Activated CD8-positive, alpha-beta memory T cell treated with anti-CD3 and anti-CD28 coated beads, Interleukin-2, amount 10 ng/mL, durations not matched to agents 7 days and 5 days (primary cell): ENCODE results near the gene TANC1. TPM values are rescaled to one million over a fixed set of nuclear protein-coding genes. Genes with fewer than 3 reads are reported as not detected.

Source experiments
- ATAC-seq: fragments of 150-1000 bp; cut with Tn5 transposase; one replicate; pipeline ENCODE4 v1.10.0; 2021; ENCODE audit warnings: moderate library complexity
- CTCF ChIA-PET: fragments of 350-600 bp; sonication (Branson Sonifier 250); formaldehyde crosslinking; loops from one replicate; lab custom pipeline; 2021; ENCODE audit warnings: antibody characterized with exemption; lab: Charles Lee
- DNase-seq: peaks from one replicate; pipeline ENCODE4 v3.0.0-alpha.2; 2020
- H3K27ac Mint-ChIP-seq: one replicate; pipeline ENCODE4 v1.8.0; 2021; ENCODE audit warnings: mild to moderate bottlenecking, mixed read lengths
- H3K27me3 Mint-ChIP-seq: one replicate; pipeline ENCODE4 v1.8.0; 2021; ENCODE audit warnings: mixed read lengths
- H3K36me3 Mint-ChIP-seq: one replicate; pipeline ENCODE4 v1.8.0; 2021; ENCODE audit warnings: mild to moderate bottlenecking, mixed read lengths
- H3K4me1 Mint-ChIP-seq: one replicate; pipeline ENCODE4 v1.8.0; 2021; ENCODE audit warnings: mixed read lengths
- H3K4me3 Mint-ChIP-seq: one replicate; pipeline ENCODE4 v1.8.0; 2021; ENCODE audit warnings: mild to moderate bottlenecking, moderate library complexity, mixed read lengths
- H3K9me3 Mint-ChIP-seq: one replicate; pipeline ENCODE4 v1.8.0; 2022; ENCODE audit warnings: low read depth, mixed read lengths
- total RNA-seq, 2 experiments: library from RNA; stranded (reverse); gene quantifications; one replicate each; pipeline ENCODE4 v1.2.3, GENCODE V29; 2021

TANC1 gene
- total RNA-seq, result under 1 TPM; 0.16 to 0.20 TPM

DNA sequence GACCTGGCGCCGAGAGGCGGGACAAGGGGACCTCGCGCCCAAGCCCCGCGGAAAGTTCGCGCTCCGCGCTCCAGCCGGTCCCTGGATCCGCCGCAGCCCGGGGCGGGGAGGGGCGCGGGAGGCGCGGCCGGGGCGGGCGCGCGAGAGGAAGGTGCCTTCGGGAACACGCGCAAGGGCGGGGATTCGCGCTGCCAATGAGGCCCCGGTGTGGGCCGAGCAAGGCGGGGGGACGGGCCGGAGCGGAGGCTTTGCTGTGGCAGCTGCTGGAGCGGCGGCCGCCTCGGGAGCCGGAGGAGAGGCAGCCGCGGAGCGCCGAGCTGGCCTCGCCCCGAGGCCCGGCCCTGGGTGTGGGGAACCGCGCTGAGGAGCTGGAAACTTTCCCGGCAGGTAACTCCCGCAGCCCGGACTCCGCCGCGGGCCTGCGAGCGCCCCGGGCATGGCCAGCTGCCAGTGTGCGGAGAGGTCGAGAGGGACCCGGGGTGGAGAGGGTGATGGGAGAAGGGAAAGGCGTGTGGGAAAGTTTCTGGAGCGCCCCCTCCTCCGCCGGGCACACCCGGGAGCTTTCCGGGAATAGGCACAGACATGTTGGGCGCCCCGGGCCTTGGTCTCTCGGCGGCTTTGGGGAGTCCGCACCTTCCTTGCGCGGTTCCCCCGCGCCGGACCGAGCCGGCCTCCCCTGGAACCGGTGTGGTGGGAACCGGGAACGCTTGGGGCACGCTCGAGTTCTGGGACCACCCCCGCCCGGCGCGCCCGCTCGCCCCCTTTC lies at the start of gene TANC1:
Gene TANC1, plus strand, starts transcription at position 245 of the 766 bp plus-strand sequence. CDS start 97,271 bp downstream, outside the sequence.
- DNase-seq, result peak; percentile 64
- Mint-ChIP-seq H3K4me3 (peak within 1 kb of the TSS; percentile 57), H3K36me3 (no peaks in the 10 kb centered on the region), H3K27ac (no peak within 1 kb of the TSS), H3K4me1 (peaks cover 16% of the 10 kb centered on the region), H3K27me3 (peaks cover 79% of the 10 kb centered on the region), H3K9me3 (no peaks in the 10 kb centered on the region)
- ATAC-seq, result peak; percentile 93
- CTCF ChIA-PET, result no interaction called here

DNA sequence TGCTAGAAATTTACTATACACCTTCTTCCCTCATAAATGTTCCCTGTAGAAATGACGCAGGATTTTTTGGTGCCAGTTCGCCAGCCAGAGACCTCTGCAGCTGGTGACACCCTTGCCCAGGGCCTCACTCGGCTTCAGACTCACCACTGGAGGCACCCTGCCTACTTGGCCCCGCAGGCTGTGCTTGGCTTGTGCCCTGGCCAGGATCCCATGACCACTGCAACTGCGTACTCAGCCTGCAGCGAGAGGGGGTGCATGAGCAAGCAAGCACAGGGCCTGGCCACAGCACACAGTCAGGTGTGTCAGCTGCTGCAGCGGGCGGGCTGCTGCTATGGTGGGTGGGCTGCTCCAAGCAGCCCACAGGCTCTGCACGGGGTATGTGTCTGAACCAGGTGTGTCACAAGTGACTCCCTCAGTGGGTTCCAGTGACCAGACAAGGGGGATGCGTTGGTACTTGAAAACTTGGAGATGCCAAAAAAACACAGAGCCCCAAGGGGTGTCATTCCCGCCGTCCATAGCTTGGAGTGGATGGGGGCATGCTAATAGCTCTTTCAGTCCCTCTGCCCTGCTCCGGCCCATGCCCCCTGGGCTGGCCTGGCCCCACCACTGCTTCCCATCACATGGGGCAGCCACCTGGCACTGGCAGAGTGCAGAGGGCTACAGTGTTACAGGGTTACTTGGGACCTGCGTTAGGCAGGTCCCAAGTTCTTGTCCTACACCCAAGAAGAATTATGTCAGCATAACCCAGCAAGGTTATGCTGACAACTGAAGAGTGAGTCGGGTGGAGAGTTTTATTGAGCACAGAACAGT lies 46.6 kb upstream of the TANC1 start:
- Mint-ChIP-seq H3K9me3 (no peaks in the 10 kb centered on the region), H3K27ac (no peak overlapping the region), H3K36me3 (no peaks in the 10 kb centered on the region), H3K4me1 (peaks cover under 1% of the 10 kb centered on the region), H3K27me3 (peaks cover 14% of the 10 kb centered on the region), H3K4me3 (no peak overlapping the region)
- ATAC-seq (no peak), DNase-seq (no peak)
- CTCF ChIA-PET, result no interaction called here

DNA sequence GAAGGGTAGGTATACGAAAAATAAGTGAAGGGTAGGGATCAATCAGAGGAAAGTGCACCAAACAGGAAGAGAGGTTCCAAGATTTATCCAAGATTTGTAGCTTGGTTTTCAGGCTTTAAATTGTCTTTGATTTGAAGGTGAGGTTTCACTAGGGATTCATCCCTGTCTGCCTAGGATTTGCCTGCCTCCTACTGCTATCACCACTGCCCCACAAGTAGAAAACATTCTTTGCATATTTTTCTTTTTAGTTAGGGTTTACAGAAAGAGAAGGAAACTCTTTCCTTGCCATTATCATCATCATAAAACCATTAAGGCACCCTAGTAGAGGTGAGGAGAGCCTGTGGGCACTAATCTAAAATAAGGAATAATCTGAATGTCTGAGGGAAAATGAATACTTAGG lies 45.8 kb upstream of the TANC1 start:
- peaks cover 2% of the 10 kb centered on the region for H3K4me1 Mint-ChIP-seq
- H3K27ac Mint-ChIP-seq, result no peak overlapping the region
- peaks cover 14% of the 10 kb centered on the region for H3K27me3 Mint-ChIP-seq
- no peak overlapping the region for H3K4me3 Mint-ChIP-seq
- DNase-seq, result no peak
- ATAC-seq, result no peak
- CTCF ChIA-PET, result no interaction called here
- no peaks in the 10 kb centered on the region for H3K9me3 Mint-ChIP-seq
- H3K36me3 Mint-ChIP-seq, result no peaks in the 10 kb centered on the region

DNA sequence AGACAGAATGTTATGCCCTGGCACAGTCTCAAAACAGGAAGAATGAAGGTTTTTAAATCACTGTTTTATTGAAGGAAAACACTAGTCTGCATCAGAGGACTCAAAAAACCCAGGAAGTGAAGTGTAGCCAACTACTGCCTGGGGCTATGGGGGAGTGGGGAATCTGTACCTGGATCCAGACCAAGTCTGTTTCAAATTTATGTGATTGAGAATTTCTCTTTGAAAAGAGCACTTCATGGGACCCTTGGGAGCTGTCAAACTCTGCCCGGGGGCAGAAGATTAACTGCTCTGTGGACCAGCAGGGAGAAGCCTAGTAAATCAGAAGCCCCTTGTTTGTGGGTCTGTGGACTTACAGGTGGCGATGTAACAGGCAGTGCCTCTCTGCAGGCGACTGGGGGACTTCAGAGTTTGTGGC lies 45.3 kb upstream of the TANC1 start:
- CTCF ChIA-PET, result no interaction called here
- DNase-seq, result no peak

DNA sequence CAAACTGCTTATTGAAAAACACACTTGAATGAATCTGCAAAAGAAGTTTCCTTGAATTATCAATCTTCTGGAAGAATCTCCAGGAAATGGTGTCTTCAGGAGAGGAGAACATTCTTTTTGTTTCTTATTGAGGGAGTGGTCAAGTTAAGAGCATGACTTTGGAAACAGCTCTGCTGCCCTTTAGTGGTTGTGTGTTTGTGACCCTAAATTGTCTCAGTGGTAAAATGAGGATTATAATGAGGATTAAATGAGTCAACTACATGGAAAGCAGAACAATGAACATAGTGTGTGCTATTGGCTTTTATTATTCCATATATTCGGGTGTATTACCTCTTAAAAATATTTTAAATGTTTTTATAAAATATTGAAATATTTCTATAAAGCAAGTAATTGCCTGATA lies 44.8 kb upstream of the TANC1 start:
- H3K27ac Mint-ChIP-seq, result no peak overlapping the region
- no peaks in the 10 kb centered on the region for H3K9me3 Mint-ChIP-seq
- H3K4me1 Mint-ChIP-seq, result peaks cover 2% of the 10 kb centered on the region
- CTCF ChIA-PET, result no interaction called here
- no peak overlapping the region for H3K4me3 Mint-ChIP-seq
- peaks cover 14% of the 10 kb centered on the region for H3K27me3 Mint-ChIP-seq
- ATAC-seq, result no peak
- no peaks in the 10 kb centered on the region for H3K36me3 Mint-ChIP-seq
- DNase-seq, result no peak

More for the DNA sequence above, 45.3 kb upstream of the TANC1 start:
- Mint-ChIP-seq H3K27ac (no peak overlapping the region), H3K9me3 (no peaks in the 10 kb centered on the region), H3K4me1 (peaks cover 2% of the 10 kb centered on the region), H3K4me3 (no peak overlapping the region), H3K27me3 (peaks cover 14% of the 10 kb centered on the region), H3K36me3 (no peaks in the 10 kb centered on the region)
- no peak for ATAC-seq

DNA sequence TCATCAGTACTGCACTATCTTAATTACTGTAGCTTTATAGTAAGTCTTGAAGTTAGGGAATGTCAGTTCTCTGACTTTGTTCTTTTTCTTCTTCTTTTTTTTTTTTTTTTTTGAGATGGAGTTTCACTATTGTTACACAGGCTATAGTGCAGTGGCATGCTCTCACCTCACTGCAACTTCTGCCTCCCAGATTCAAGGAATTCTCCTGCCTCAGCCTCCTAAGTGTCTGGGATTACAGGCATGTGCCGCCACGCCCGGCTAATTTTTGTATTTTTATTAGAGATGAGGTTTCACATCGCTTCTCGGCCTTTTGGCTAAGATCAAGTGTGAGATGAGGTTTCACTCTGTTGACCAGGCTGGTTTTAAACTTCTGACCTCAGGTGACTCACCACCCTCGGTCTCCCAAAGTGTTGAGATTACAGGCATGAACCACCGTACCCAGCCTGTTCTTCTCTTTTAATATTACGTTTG lies 41.9 kb upstream of the TANC1 start:
- CTCF ChIA-PET, result no interaction called here
- Mint-ChIP-seq H3K27ac (no peak overlapping the region), H3K36me3 (no peaks in the 10 kb centered on the region), H3K4me1 (peaks cover 8% of the 10 kb centered on the region), H3K4me3 (no peak overlapping the region), H3K27me3 (peaks cover 14% of the 10 kb centered on the region), H3K9me3 (peaks cover 2% of the 10 kb centered on the region)
- DNase-seq, result no peak
- ATAC-seq, result no peak

DNA sequence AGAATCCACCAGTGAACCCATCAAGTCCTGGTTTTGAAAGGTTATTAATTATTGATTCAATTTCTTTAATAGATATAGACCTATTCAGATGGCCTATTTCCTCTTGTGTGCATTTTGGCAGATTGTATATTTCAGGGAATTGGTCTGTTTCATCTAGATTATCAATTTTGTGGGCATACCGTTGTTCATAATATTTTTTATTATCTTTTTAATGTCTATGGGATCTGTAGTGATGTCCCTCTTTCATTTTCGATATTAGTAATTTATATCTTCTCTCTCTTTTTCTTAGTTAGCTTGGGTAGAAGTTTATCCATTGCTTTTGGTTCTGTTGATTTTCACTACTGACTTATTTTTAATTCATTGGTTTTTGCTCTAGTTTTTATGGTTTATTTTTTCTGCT lies 39.9 kb upstream of the TANC1 start:
- no peak for ATAC-seq
- Mint-ChIP-seq H3K27ac (no peak overlapping the region), H3K36me3 (no peaks in the 10 kb centered on the region), H3K4me1 (peaks cover 8% of the 10 kb centered on the region), H3K27me3 (peaks cover 12% of the 10 kb centered on the region), H3K4me3 (no peak overlapping the region), H3K9me3 (peaks cover 2% of the 10 kb centered on the region)
- CTCF ChIA-PET, result no interaction called here
- no peak for DNase-seq

DNA sequence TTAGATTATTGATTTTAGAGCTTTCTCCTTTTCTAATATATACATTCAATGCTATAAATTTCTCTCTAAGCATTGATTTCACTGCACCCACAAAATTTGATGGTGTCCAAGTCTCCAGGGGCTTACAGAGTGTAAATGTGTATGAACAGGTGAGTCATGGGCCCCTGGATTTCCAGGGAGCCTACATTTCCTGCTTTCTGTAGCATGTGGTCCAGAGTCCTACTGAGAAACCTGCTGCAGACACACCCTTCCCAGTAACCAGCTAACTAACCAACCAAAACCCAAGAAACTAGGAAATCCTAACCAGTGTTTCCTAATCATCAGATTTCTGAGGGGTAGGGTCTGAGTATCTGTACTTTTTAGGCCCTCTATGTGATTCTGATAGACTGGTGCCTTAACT lies 39.5 kb upstream of the TANC1 start:
- Mint-ChIP-seq H3K36me3 (no peaks in the 10 kb centered on the region), H3K27me3 (peaks cover 11% of the 10 kb centered on the region), H3K9me3 (peaks cover 2% of the 10 kb centered on the region), H3K4me1 (peaks cover 8% of the 10 kb centered on the region), H3K4me3 (no peak overlapping the region), H3K27ac (no peak overlapping the region)
- CTCF ChIA-PET, result no interaction called here
- DNase-seq, result no peak
- no peak for ATAC-seq

DNA sequence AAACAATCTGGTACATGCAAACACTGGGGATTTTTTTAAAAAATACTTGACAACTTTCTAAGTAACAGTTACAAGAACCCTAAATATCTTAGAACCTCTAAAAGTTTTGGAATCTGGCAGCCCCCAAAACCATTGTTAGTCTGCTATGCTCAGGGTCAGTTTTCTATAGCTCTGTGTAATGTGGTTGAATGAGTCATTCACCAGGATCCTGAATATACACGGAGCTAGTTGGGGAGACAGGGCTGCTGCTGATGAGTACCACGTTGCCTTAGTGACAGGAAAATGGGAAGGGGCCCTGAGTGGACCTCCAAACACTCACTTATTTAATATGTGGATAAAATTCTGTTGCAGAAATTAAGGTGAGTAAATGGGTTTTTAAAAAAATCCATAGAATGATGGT lies 36.9 kb upstream of the TANC1 start:
- Mint-ChIP-seq H3K4me1 (peaks cover 8% of the 10 kb centered on the region), H3K36me3 (no peaks in the 10 kb centered on the region), H3K9me3 (peaks cover 2% of the 10 kb centered on the region), H3K4me3 (no peak overlapping the region), H3K27ac (no peak overlapping the region), H3K27me3 (no peaks in the 10 kb centered on the region)
- DNase-seq (no peak), ATAC-seq (no peak)
- CTCF ChIA-PET, result no interaction called here

DNA sequence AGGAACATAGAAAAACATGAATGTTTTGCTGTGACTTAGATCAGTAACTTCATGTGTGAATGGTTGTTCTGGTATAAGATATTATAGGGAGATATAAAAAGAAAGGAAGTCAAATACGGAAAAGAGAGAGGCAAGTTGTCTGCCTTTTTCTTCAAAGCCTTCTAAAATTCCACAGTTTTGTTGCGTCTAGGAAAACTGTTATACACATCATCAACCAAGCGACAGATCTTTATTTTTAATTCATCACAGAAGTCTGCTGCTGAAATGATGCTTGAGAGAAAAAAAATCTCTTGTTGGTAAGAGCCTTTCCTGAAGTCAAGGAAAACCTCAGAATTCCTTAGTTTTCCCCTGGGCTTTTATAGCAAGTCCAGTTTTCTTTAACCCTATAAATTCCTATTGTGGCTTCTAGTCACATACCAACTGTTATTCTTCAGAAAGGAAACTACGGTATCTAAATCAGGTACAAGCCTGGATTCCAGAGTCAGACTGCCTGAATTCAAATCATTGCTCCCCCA lies 36.3 kb upstream of the TANC1 start:
- no peak for ATAC-seq
- no peak for DNase-seq
- H3K27me3 Mint-ChIP-seq, result peaks cover 3% of the 10 kb centered on the region
- H3K27ac Mint-ChIP-seq, result no peak overlapping the region
- no peak overlapping the region for H3K4me3 Mint-ChIP-seq
- no peaks in the 10 kb centered on the region for H3K36me3 Mint-ChIP-seq
- peaks cover 7% of the 10 kb centered on the region for H3K4me1 Mint-ChIP-seq
- CTCF ChIA-PET, result no interaction called here
- H3K9me3 Mint-ChIP-seq, result peaks cover 2% of the 10 kb centered on the region

DNA sequence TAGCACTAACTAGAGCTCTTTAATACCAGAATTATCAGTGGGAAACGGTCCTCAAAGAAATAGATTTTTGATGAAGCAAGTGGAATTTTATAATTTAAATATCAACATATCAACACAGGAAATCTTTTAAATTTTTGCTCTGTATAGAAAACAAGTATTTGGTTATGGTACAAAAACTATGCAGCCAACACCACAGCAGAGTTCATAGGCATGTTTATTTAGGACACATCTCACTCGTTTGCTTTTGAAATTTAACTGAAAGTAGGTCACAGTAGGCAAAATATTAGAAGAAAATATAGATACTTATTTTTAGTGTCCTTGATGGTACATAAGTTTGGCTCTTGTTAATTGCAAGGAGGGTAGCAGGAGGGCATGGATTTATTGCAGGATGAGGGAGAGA lies 34.3 kb upstream of the TANC1 start:
- ATAC-seq, result no peak
- Mint-ChIP-seq H3K27ac (no peak overlapping the region), H3K9me3 (peaks cover 2% of the 10 kb centered on the region), H3K4me3 (no peak overlapping the region), H3K27me3 (peaks cover 3% of the 10 kb centered on the region), H3K4me1 (peaks cover 3% of the 10 kb centered on the region), H3K36me3 (no peaks in the 10 kb centered on the region)
- DNase-seq, result no peak
- CTCF ChIA-PET, result no interaction called here

DNA sequence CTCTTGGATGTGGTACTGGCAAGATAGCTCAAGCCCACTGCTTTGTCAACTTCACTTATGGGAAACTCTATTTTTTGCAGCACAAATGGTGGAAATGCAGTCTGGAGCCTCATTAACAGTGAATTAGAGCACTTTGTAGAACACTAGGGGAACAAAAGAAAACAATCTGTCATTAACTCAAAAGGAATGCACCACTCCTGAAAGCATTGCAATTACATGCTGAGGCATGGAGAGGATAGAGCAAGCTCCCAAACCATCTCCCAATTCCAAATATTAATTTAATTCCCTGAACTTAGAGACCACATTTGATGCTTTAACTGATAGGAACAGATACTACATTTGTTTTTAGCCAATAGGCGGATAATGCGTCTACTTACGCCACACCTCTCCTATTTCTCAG lies 32.8 kb upstream of the TANC1 start:
- no peaks in the 10 kb centered on the region for H3K9me3 Mint-ChIP-seq
- no peaks in the 10 kb centered on the region for H3K4me1 Mint-ChIP-seq
- peaks cover 3% of the 10 kb centered on the region for H3K27me3 Mint-ChIP-seq
- ATAC-seq (no peak), DNase-seq (no peak)
- H3K36me3 Mint-ChIP-seq, result no peaks in the 10 kb centered on the region
- CTCF ChIA-PET, result no interaction called here
- no peak overlapping the region for H3K4me3 Mint-ChIP-seq
- no peak overlapping the region for H3K27ac Mint-ChIP-seq

DNA sequence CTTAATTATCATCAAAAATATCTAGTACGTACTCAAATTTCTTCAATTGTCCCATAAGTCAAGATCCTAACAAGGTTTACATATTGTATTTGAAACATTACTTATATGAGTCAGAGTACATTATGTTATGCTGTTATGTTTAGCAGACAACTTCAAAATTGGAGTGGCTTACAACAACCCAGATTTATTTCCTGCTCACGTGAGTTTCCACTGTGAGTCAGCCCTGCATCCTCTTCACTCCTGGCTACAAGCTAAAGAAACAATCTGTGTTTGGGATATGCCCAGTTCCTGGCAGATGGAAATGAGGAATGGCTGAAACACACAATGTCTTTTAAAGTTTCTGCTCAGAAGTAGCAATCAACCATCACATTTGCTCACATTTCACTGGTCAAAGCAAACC lies 31.5 kb upstream of the TANC1 start:
- ATAC-seq (no peak), DNase-seq (no peak)
- no peak overlapping the region for H3K4me3 Mint-ChIP-seq
- no peak overlapping the region for H3K27ac Mint-ChIP-seq
- no peaks in the 10 kb centered on the region for H3K36me3 Mint-ChIP-seq
- no peaks in the 10 kb centered on the region for H3K9me3 Mint-ChIP-seq
- CTCF ChIA-PET, result no interaction called here
- H3K27me3 Mint-ChIP-seq, result peaks cover 3% of the 10 kb centered on the region
- no peaks in the 10 kb centered on the region for H3K4me1 Mint-ChIP-seq

DNA sequence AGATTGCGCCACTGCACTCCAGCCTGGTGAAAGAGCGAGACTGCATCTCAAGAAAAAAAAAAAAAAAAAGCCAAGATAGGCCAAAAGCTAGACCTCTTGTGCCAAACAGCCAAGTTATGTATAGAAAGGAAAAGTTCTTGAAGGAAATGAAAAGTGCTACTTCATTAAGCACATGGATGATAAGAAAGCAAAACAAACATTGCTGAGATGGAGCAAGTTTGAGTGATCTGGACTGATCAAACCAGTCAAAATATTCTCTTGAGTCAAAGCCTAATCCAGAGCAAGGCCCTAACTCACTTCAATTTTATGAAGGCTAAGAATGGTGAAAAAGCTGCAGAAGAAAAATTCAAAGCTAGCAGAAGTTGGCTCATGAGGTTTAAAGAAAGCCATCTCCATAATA lies 28.1 kb upstream of the TANC1 start:
- ATAC-seq, result no peak
- H3K36me3 Mint-ChIP-seq, result no peaks in the 10 kb centered on the region
- no peaks in the 10 kb centered on the region for H3K4me1 Mint-ChIP-seq
- DNase-seq, result no peak
- CTCF ChIA-PET, result no interaction called here
- H3K27me3 Mint-ChIP-seq, result peaks cover 3% of the 10 kb centered on the region
- no peak overlapping the region for H3K4me3 Mint-ChIP-seq
- no peak overlapping the region for H3K27ac Mint-ChIP-seq
- no peaks in the 10 kb centered on the region for H3K9me3 Mint-ChIP-seq
